GM19468 (cell line): ENCODE results near the gene NXPE3.
A peak's percentile ranks its signal among the peaks of the same experiment; 100 is the strongest.
"Not testable (repeated sequence)": the region's sequence is repeated elsewhere in the genome, so short reads cannot be mapped to it uniquely, and the experiment has no call there.

ENCODE experiments used
- ATAC-seq: cut with Tn5 transposase; IDR thresholded peaks from one replicate; pipeline ENCODE4 v1.9.1; 2021; ENCODE audit warnings: mild to moderate bottlenecking, moderate library complexity, moderate number of reproducible peaks; ENCODE audit not compliant: unreplicated experiment; ENCODE audit errors: extremely low read depth

The NXPE3 gene

GRCh38 chr3:101779047-101779821 lies at the start of gene NXPE3:
TSS of gene NXPE3 (plus strand) at chr3:101779211. CDS start at chr3:101785597, 6,386 bp downstream.
- peak; percentile 92 for ATAC-seq

- ATAC-seq, result no peak
Observed at GRCh38 chr3:101729586-101729985, 49.4 kb upstream of the NXPE3 start.

GRCh38 chr3:101730839-101731238 lies 48.2 kb upstream of the NXPE3 start:
- no peak for ATAC-seq

- no peak for ATAC-seq
Observed at GRCh38 chr3:101732240-101732641, 46.8 kb upstream of the NXPE3 start.

GRCh38 chr3:101735833-101736232 lies 43.2 kb upstream of the NXPE3 start:
- ATAC-seq, result no peak

- not testable (repeated sequence) for ATAC-seq
Observed at GRCh38 chr3:101741914-101742313, 37.1 kb upstream of the NXPE3 start.

- ATAC-seq, result no peak
Observed at GRCh38 chr3:101744811-101745210, 34.2 kb upstream of the NXPE3 start.

- ATAC-seq, result not testable (repeated sequence)
Observed at GRCh38 chr3:101745934-101746333, 33.1 kb upstream of the NXPE3 start.

GRCh38 chr3:101753386-101754113 lies 25.5 kb upstream of the NXPE3 start:
- not testable (repeated sequence) for ATAC-seq

GRCh38 chr3:101758224-101758623 lies 20.8 kb upstream of the NXPE3 start:
- ATAC-seq, result no peak

GRCh38 chr3:101762041-101762646 lies 16.9 kb upstream of the NXPE3 start:
- no peak for ATAC-seq

- ATAC-seq, result not testable (repeated sequence)
Observed at GRCh38 chr3:101777745-101778281, 1.2 kb upstream of the NXPE3 start.

- ATAC-seq, result no peak
Observed at GRCh38 chr3:101778385-101779046, 495 bp upstream of the NXPE3 start.

- peak; percentile 6 for ATAC-seq
Observed at GRCh38 chr3:101779822-101780381, 891 bp downstream of the NXPE3 start.

GRCh38 chr3:101780661-101781060 lies 1.6 kb downstream of the NXPE3 start:
- no peak for ATAC-seq

- no peak for ATAC-seq
Observed at GRCh38 chr3:101781166-101781565, 2.2 kb downstream of the NXPE3 start.

GRCh38 chr3:101784855-101785613 lies 6.0 kb downstream of the NXPE3 start:
- ATAC-seq, result no peak

GRCh38 chr3:101791778-101792177 lies 12.8 kb downstream of the NXPE3 start:
- peak; percentile 97 for ATAC-seq

- no peak for ATAC-seq
Observed at GRCh38 chr3:101796077-101796680, 17.2 kb downstream of the NXPE3 start.
